Parathyroid adenoma (tissue), 2 donors: Measurements from ENCODE around the gene PER3.

Experiments used
- H2AFZ ChIP-seq: fragments of 300-600 bp; sonication (generic); one replicate; pipeline ENCODE4 v1.7.0; 2017; ENCODE audit warnings: antibody characterized with exemption, mild to moderate bottlenecking
- H3K27ac ChIP-seq: fragments of 300-600 bp; sonication (generic); one replicate; pipeline ENCODE4 v1.7.0; 2017
- H3K27me3 ChIP-seq: fragments of 300-600 bp; sonication (generic); one replicate; pipeline ENCODE4 v1.7.0; 2017; ENCODE audit warnings: low read length; ENCODE audit not compliant: control insufficient read depth, insufficient read depth
- H3K36me3 ChIP-seq: fragments of 300-600 bp; sonication (generic); one replicate; pipeline ENCODE4 v1.7.0; 2017; ENCODE audit warnings: low read length; ENCODE audit not compliant: control insufficient read depth, insufficient read depth
- H3K4me1 ChIP-seq: fragments of 300-600 bp; sonication (generic); one replicate; pipeline ENCODE4 v1.7.0; 2017; ENCODE audit warnings: control low read depth
- H3K4me2 ChIP-seq: fragments of 300-600 bp; sonication (generic); one replicate; pipeline ENCODE4 v1.7.0; 2017; ENCODE audit warnings: low read length
- H3K4me3 ChIP-seq: fragments of 300-600 bp; sonication (generic); one replicate; pipeline ENCODE4 v1.7.0; 2017; ENCODE audit warnings: low read depth, low read length
- H3K79me2 ChIP-seq: fragments of 300-600 bp; sonication (generic); one replicate; pipeline ENCODE4 v1.7.0; 2017; ENCODE audit warnings: control low read depth
- H3K9ac ChIP-seq: fragments of 300-600 bp; sonication (generic); one replicate; pipeline ENCODE4 v1.7.0; 2017; ENCODE audit warnings: mild to moderate bottlenecking
- H3K9me3 ChIP-seq: fragments of 300-600 bp; sonication (generic); one replicate; pipeline ENCODE4 v1.7.0; 2017; ENCODE audit warnings: low read length; ENCODE audit not compliant: control insufficient read depth
- TF ChIP-seq, protein P1 (sequence below): fragments of 300-600 bp; sonication (generic); IDR thresholded peaks from one replicate; pipeline ENCODE4 v1.7.0; 2017; ENCODE audit warnings: antibody characterized with exemption, mild to moderate bottlenecking
- donor health status: primary hyperparathyroidism.

PER3 gene

GRCh38 chr1:7827126-7827955, 43.2 kb downstream of the PER3 start:
- Histone ChIP-seq H3K27ac (no peak overlapping the region), H3K4me1 (no peaks in the 10 kb centered on the region), H3K9ac (no peak overlapping the region), H3K9me3 (no peaks in the 10 kb centered on the region), H3K79me2 (no peaks in the 10 kb centered on the region), H2AFZ (no peak overlapping the region), H3K4me3 (no peak overlapping the region), H3K27me3 (no peaks in the 10 kb centered on the region), H3K36me3 (no peaks in the 10 kb centered on the region), H3K4me2 (no peak overlapping the region)
- TF ChIP-seq, protein P1, sequence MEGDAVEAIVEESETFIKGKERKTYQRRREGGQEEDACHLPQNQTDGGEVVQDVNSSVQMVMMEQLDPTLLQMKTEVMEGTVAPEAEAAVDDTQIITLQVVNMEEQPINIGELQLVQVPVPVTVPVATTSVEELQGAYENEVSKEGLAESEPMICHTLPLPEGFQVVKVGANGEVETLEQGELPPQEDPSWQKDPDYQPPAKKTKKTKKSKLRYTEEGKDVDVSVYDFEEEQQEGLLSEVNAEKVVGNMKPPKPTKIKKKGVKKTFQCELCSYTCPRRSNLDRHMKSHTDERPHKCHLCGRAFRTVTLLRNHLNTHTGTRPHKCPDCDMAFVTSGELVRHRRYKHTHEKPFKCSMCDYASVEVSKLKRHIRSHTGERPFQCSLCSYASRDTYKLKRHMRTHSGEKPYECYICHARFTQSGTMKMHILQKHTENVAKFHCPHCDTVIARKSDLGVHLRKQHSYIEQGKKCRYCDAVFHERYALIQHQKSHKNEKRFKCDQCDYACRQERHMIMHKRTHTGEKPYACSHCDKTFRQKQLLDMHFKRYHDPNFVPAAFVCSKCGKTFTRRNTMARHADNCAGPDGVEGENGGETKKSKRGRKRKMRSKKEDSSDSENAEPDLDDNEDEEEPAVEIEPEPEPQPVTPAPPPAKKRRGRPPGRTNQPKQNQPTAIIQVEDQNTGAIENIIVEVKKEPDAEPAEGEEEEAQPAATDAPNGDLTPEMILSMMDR, result no peak

DNA sequence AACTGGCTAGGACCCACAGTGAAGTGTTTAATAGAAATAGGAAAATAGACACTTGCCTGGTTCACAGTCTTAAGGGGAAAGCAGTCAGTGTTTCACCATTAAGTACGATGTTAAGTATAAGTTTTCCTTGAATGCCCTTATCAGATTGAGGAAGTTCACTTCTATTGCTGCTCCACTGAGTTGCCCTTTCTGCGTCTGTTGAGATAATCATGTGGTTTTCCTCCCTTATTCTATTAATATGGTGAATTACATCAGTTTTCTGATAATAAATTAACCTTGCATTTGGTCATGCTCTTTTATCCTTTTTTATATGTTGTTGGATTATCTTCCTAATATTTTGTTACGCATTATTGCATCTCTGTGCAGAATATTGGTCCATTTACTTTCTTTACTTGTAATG, 47.4 kb downstream of the PER3 start:
- TF ChIP-seq, protein P1, result no peak
- Histone ChIP-seq H3K27me3 (no peaks in the 10 kb centered on the region), H3K36me3 (no peaks in the 10 kb centered on the region), H3K4me1 (no peaks in the 10 kb centered on the region), H3K27ac (no peak overlapping the region), H3K79me2 (no peaks in the 10 kb centered on the region), H2AFZ (no peak overlapping the region), H3K4me3 (no peak overlapping the region), H3K9me3 (no peaks in the 10 kb centered on the region), H3K9ac (no peak overlapping the region), H3K4me2 (no peak overlapping the region)

DNA sequence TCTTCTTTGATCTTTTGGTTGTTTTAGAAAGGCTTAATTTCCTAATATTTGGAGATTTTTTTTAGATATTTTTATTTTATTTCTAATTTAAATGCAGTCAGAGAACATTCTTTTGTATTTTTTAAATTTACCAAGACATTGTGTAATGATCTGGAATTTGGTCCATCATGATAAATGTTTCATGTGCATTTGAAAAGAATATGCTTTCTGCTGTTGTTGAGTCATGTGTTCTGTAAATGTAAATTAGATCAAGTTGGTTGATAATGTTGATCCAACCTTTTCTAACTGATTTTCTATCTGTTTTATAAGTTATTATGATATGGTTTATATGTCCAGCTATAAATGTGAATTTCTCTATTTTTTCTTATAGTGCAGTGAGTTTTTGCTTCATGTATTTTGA, 48.9 kb downstream of the PER3 start:
- no peak overlapping the region for H2AFZ ChIP-seq
- TF ChIP-seq, protein P1, result no peak
- H3K9ac ChIP-seq, result no peak overlapping the region
- H3K4me3 ChIP-seq, result no peak overlapping the region
- no peaks in the 10 kb centered on the region for H3K4me1 ChIP-seq
- no peak overlapping the region for H3K27ac ChIP-seq
- no peaks in the 10 kb centered on the region for H3K9me3 ChIP-seq
- H3K27me3 ChIP-seq, result no peaks in the 10 kb centered on the region
- no peaks in the 10 kb centered on the region for H3K36me3 ChIP-seq
- no peaks in the 10 kb centered on the region for H3K79me2 ChIP-seq
- H3K4me2 ChIP-seq, result no peak overlapping the region

DNA sequence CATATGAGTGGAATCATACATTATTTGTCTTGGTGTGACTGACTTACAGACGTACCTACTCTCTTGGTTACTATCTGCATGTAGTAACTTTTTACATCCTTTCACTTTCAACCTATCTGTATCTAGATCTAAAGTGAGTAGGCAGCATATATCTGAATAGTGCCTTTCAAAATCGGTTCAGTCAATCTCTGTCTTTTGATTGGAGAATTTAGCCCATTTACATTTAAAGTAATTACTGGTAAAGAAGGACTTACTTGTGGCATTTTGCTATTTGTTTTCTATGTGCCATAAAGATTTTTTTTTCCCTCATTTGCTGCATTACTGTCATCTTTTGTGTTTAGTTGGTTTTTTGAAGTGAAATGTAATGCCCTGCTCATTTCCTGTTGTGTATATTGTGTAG, 54.6 kb downstream of the PER3 start:
- H3K79me2 ChIP-seq, result no peaks in the 10 kb centered on the region
- no peaks in the 10 kb centered on the region for H3K9me3 ChIP-seq
- no peaks in the 10 kb centered on the region for H3K36me3 ChIP-seq
- TF ChIP-seq, protein P1, result no peak
- H2AFZ ChIP-seq, result no peak overlapping the region
- no peaks in the 10 kb centered on the region for H3K27me3 ChIP-seq
- no peak overlapping the region for H3K4me2 ChIP-seq
- H3K4me1 ChIP-seq, result no peaks in the 10 kb centered on the region
- no peak overlapping the region for H3K4me3 ChIP-seq
- H3K9ac ChIP-seq, result no peak overlapping the region
- H3K27ac ChIP-seq, result no peak overlapping the region

DNA sequence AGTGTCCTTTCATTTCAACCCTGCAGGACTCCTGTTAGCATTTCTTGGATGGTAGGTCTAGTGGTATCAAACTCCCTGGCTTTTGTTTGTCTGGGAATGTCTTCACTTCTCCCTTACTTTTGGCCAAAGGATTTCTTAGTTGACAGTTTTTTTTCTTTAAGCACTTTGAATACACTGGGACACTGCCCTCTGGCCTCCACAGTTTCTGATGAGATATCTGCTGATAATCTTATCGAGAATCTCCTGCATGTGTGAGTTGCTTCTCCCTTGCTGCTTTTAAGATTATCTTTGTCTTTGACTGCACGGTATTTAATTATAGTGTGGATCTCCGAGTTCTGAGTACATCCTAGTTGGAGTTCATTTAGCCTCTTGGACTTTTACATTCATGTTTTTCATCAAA, 55.4 kb downstream of the PER3 start:
- H3K4me3 ChIP-seq, result no peak overlapping the region
- no peaks in the 10 kb centered on the region for H3K79me2 ChIP-seq
- TF ChIP-seq, protein P1, result no peak
- H3K4me1 ChIP-seq, result no peaks in the 10 kb centered on the region
- H3K4me2 ChIP-seq, result no peak overlapping the region
- no peaks in the 10 kb centered on the region for H3K27me3 ChIP-seq
- no peak overlapping the region for H3K27ac ChIP-seq
- no peaks in the 10 kb centered on the region for H3K9me3 ChIP-seq
- no peak overlapping the region for H2AFZ ChIP-seq
- no peak overlapping the region for H3K9ac ChIP-seq
- H3K36me3 ChIP-seq, result no peaks in the 10 kb centered on the region
